BJ (cell line): ENCODE data around the gene ZNF563. TPM values are rescaled to one million over a fixed set of nuclear protein-coding genes. Genes with fewer than 3 reads are reported as not detected.

ENCODE experiments used
- CTCF ChIA-PET: fragments of 350-600 bp; formaldehyde crosslinking; extraction: SDS; loops from one replicate; lab custom pipeline; 2021; ENCODE audit warnings: antibody characterized with exemption, inconsistent platforms; lab: Yijun Ruan, JAX
- POLR2A ChIA-PET: fragments of 300-600 bp; sonication (Branson Sonifier 250); formaldehyde crosslinking; extraction: SDS; loops from one replicate; lab custom pipeline; 2021; ENCODE audit warnings: antibody characterized with exemption; lab: Charles Lee
- DNase-seq: peaks from one replicate; pipeline ENCODE4 v3.0.0-alpha.2; 2011; ENCODE audit warnings: low read depth
- H3K27me3 ChIP-seq: 2 replicates; pipeline ENCODE4 v1.6.0; 2011; ENCODE audit warnings: low read length; ENCODE audit not compliant: control insufficient read depth, insufficient read depth
- H3K36me3 ChIP-seq: 2 replicates; pipeline ENCODE4 v1.5.1; 2011; ENCODE audit warnings: low read length; ENCODE audit not compliant: control insufficient read depth, insufficient read depth
- H3K4me3 ChIP-seq: 2 replicates; pipeline ENCODE4 v1.5.1; 2011; ENCODE audit warnings: low read depth, mild to moderate bottlenecking, control low read depth, low read length
- CTCF ChIP-seq: IDR thresholded peaks from 2 replicates; pipeline ENCODE4 v1.5.1; 2011; ENCODE audit warnings: low read depth, mild to moderate bottlenecking, control low read depth, inconsistent platforms, low read length, moderate library complexity; ENCODE audit not compliant: insufficient read depth
- polyA plus RNA-seq: library from polyadenylated mRNA; depleted of rRNA; stranded (reverse); fragments of >200 nt; gene quantifications from 2 replicates; pipeline ENCODE4 v1.2.3, GENCODE V29; 2011

Gene ZNF563
- polyA plus RNA-seq, 1 experiment: 1.4 TPM

DNA sequence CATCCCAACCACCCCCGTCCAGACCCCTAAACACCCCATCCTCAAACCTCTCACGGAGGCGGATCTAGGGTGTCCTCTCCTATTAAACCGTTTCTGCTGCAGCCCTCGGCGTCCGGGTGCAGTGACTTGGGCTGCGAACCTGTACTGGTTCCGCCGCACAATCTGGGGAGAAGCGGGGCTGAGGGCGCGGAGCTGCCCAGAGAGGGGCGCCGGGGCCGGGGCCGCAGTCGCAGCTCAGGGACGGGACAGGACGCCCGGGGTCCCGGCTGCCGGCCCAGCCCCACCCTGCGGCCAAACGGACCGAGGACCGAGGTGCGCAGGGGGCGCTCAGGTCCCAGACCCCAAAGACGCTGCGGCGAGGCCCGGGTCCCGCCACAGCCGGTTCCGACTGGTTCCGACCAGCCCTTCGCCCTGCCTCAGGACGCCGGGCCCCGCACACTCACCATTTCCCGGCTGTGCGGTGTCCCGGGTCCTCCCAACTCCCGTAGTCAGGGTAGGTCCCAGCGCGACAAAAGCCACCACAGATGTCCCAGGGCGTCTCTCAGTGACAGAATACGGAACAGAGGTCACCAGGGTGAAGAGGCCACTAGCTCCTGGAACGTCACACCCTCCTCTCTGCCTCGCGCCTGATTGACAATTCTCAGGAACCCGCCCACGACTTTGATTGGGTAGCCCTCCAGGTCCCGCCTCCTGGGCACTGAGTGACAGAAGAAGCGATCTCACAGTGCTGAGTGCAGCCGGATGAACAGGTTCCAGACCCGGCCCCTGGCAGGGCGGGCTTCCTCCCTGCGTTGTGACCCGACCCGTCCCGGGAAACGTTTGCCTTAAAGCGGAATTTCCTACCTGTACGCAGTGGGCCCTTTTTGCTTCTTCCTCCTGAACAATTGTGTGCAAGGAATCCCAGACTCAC is 38.9 kb downstream of the ZNF563 start, which contains the start of gene ZNF44:
Gene ZNF44, minus strand, starts transcription at position 635 of the 910 bp plus-strand sequence. Its CDS starts 189 bp downstream, at position 446.
- peak within 1 kb of the TSS; percentile 96 for H3K4me3 ChIP-seq
- H3K36me3 ChIP-seq: no peaks in the 10 kb centered on the region
- ChIA-PET CTCF (interaction anchor here (1.0 to 1.4 kb wide), 2 partner anchors 14 to 203 kb away, joined by 4 read pairs; no protein-coding TSS in a partner anchor), POLR2A (interaction anchor here (0.6 kb wide), 1 partner anchor 9 kb away, joined by 4 read pairs; no protein-coding TSS in a partner anchor)
- H3K27me3 ChIP-seq: no peaks in the 10 kb centered on the region
- TF ChIP-seq CTCF: no peak
- peak; percentile 80 for DNase-seq

- H3K36me3 ChIP-seq: no peaks in the 10 kb centered on the region
- no peak for DNase-seq
- no peaks in the 10 kb centered on the region for H3K27me3 ChIP-seq
- ChIA-PET POLR2A (no interaction called here), CTCF (interaction anchor here (0.7 to 1.4 kb wide), 2 partner anchors 203 to 437 kb away, joined by 3 to 4 read pairs; no protein-coding TSS in a partner anchor)
- peak overlapping the region; percentile 96 for H3K4me3 ChIP-seq
- TF ChIP-seq CTCF: no peak
These were observed 39.6 kb downstream of the ZNF563 start for GRCh38 chr19:12293777-12294248.

DNA sequence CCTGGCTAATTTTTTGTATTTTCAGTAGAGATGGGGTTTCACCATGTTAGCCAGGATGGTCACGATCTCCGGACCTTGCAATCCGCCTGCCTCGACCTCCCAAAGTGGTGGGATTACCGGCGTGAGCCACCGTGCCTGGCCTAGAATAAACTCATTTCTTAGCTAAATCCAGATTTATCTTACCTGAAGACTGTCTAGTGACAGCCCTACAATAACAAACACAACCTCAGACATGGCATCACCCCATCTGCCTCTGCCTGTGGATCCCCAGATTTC is 43.7 kb downstream of the ZNF563 start:
- H3K27me3 ChIP-seq: no peaks in the 10 kb centered on the region
- H3K36me3 ChIP-seq: no peaks in the 10 kb centered on the region; the same call in 1 of the 2 replicates
- ChIA-PET POLR2A (no interaction called here), CTCF (no interaction called here)
- no peak for DNase-seq
- H3K4me3 ChIP-seq: no peak overlapping the region
- no peak for TF ChIP-seq CTCF

GRCh38 chr19:12287958-12288500 is 45.4 kb downstream of the ZNF563 start:
- Histone ChIP-seq H3K4me3 (no peak overlapping the region), H3K36me3 (no peaks in the 10 kb centered on the region; the same call in 1 of the 2 replicates), H3K27me3 (no peaks in the 10 kb centered on the region)
- ChIA-PET POLR2A (no interaction called here), CTCF (no interaction called here)
- no peak for DNase-seq
- no peak for TF ChIP-seq CTCF

DNA sequence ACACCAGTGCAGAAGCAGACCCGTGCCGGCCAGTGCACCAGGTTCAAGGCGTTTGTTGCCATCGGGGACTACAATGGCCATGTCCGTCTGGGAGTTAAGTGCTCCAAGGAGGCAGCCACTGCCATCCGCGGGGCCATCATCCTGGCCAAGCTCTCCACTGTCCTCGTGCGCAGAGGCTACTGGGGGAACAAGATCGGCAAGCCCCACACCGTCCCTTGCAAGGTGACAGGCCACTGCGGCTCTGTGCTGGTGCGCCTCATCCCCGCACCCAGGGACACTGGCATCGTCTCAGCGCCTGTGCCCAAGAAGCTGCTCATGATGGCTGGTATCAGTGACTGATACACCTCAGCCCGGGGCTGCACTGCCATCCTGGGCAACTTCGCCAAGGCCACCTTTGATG is 48.8 kb downstream of the ZNF563 start:
- Histone ChIP-seq H3K4me3 (no peak overlapping the region), H3K36me3 (no peaks in the 10 kb centered on the region; the same call in 1 of the 2 replicates), H3K27me3 (no peaks in the 10 kb centered on the region)
- no peak for DNase-seq
- TF ChIP-seq CTCF: no peak
- CTCF ChIA-PET: no interaction called here
- POLR2A ChIA-PET: no interaction called here
